GM18498 (cell line): ENCODE data around the gene PARD3B.

Source experiments
- ATAC-seq: cut with Tn5 transposase; IDR thresholded peaks from one replicate; pipeline ENCODE4 v1.9.1; 2021; ENCODE audit warnings: mild to moderate bottlenecking, moderate library complexity; ENCODE audit not compliant: unreplicated experiment

PARD3B gene

DNA sequence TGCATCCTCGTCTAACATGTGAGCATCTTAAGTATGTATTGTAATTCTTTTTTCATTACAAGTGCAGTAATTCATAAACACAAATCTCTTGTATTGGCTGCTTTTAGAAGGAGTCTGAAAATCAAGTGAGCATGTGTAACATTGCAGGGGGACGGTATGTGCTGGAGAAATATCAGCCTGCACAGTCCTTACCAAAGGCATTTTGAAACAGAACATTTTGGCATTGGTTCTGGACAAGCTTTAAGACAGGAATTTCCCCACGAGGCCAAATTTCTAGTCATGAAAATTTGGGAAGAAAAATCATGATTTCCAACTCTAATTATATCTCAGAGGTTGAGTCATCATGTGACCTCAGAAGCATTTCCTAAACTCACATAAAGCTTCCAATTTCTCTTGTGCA, 1112.3 kb downstream of the PARD3B start:
- no peak for ATAC-seq

DNA sequence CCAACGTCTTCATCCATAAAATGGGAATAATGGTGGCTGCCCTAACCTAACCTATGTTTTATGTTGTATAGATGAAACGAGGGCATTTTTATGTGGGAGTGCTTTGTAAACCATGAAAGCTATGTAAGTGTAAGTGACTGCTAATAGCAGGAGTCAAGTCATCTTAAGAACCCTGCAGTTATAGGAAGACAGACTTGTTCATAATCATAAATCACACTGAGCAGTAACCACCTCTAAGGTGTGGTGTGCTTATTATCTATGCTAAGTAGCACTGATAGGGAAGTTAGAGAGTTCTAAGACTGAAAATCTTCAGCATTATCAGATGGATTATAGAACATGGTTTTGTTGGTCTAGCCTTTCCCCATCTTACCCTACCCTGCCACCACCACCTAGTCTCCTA, 1112.8 kb downstream of the PARD3B start:
- ATAC-seq: no peak

DNA sequence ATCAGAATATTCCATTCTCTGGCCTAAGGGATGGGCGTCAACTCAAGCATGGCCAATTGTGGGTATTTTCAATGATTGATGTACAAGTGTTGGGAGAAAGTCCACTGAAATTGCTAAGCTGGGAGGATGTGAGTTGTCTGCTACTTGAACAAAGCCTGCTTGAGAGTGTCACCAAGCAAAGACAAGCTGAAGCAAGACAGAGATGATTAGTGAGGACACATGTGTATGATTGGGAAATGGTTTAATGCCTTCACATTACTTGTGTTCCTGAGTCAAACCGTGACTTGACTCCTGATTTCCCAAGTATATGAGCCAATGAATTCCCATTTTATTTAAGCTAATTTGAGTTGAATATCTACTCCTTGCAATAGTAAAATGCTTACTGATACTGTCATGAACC, 1113.3 kb downstream of the PARD3B start:
- ATAC-seq: no peak

DNA sequence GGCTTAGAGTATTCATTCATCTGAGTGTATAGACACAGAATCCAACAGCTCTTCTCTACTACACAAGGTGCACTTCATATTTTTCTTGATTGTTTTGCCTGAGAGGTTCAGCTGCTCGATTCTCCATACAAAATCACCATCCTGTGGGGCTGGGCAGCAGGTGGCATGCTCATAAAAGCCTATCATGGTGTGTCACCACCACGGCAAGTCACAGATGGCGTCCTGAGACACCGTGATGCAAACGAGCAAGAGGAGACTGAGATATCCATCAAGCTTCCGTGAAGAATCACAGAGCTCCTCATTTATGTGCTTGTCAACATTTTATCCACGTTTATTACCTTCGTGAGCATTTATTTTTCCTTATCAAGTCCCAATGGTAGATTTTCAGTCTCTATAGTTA, 1114.6 kb downstream of the PARD3B start:
- ATAC-seq: no peak

DNA sequence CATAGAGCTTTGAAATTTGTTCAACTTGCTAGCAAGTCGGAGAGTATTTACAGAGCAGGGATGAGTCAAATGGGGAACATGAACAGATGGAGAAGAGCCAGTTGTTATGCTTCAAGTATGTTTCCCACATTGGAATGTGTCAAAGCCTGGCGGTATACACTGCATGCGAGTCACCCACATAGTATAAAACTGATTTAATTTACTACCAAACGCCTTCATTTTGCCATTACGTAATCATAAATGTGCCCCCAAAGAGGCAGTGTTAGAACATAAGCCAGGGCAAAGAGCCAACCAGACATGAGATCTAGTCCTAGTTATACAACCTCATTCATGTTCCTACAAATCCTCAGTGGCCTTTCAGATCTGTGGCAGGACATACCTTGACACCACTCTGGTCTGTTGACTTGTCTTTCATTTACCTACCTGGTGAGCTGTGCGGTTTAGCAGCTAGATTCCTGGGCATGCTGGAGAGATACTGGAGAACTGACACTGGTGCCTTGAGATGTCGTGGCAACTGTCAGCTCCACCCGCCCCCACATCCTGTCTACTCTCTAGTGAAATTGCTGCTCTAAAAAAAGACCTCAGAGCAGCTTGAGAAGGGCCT, 1115.3 kb downstream of the PARD3B start:
- ATAC-seq: peak; percentile 80

DNA sequence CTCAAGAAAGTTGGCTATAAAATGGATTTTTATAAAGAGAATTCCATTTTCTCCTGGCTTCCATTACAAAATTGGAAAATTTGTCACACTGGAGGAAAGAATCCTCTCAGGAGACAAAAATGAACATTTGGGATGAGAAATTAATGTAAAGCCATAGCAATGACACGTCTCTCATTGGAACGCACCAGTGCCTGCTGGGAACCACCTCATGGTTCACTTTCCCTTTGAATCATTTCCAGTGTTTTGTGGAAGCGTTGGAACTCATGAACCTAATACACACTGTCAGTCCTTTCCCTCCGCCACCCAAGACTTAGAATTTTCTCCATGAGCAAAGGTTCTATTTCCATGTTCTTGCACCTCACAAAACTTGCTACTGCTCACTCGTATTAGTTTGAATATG, 1116.0 kb downstream of the PARD3B start:
- ATAC-seq: no peak

DNA sequence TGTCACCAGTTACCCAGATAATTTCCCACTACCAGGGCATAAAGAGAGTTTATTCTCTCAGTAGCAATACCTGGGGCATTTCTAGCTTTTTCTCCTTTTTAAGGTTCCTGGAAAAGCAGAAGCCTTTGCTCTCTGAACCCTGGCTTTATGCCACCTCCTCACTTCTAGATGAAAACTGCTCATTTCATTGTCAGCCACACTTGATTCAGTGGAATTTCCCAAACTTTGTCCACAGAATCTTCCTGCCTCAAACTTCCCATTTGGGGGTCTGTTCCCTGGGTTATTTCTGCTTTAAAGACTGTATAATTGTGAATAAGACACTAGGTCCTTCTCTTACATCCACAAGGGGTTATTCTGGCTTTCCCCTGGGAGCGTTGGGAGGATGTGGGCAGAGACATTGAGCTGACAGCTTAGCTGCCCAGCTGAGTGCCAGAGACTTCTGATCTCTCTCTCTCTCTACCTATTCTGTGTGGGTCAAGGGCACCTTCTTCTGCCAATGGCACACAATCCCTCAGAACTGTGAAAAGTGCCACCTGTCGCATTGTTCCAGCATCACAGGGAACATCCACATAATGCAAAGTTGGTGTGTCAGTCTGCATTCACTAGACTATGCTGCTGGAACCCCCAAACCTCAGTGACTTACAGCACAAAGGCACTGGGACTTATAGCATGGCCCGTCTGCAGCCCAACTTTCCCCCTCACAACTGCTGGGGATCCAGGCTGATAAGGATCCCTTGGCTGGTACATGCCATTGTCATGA, 1117.1 kb downstream of the PARD3B start:
- ATAC-seq: no peak

DNA sequence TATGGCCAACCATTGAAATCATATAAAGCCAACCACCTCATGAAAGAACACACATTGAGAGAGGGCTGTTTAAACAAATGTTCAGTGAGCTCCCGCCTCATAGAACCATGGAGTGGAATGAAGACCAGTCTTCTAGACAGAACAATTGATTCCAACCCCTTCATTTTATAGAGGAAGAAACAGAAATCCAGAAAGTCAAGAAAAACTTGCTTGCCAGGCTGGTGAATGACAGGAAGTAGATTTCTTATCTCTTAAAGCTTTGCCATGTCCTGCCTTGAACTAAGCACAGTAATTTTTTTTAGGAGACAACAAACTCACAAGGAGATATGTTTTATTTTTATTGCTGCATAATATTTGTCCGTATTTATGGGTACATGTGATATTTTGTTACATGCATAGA, 1120.5 kb downstream of the PARD3B start:
- no peak for ATAC-seq
